Adrenal gland (tissue), 12 donors: ENCODE measurements around the gene CCDC120. TPM values are rescaled to one million over a fixed set of nuclear protein-coding genes. Genes with fewer than 3 reads are reported as not detected.

Source experiments
- DNase-seq, 7 donors: peaks; one replicate each; pipeline ENCODE4 v3.0.0-alpha.2; 2019 to 2020
- H3K27ac ChIP-seq, 5 donors: fragments of 200-600 bp; sonication (generic) in 4 of 5; 1 replicate in 3 of 5; 2 replicates in 2 of 5; pipeline versions ENCODE4 v1.5.1 to v1.8.0; 2016 to 2020; ENCODE audit warnings: mild to moderate bottlenecking in 1 of 5
- H3K27me3 ChIP-seq: fragments of 200-600 bp; 2 replicates; pipeline ENCODE4 v1.8.0; 2021
- H3K36me3 ChIP-seq, 2 donors: fragments of 200-600 bp; replicated peaks in 1 of 2; 1 replicate in 1 of 2; 2 replicates in 1 of 2; pipeline versions ENCODE4 v1.5.1 to v1.8.0; 2018 to 2022
- H3K4me1 ChIP-seq, 2 donors: fragments of 200-600 bp; replicated peaks in 1 of 2; 1 replicate in 1 of 2; 2 replicates in 1 of 2; pipeline versions ENCODE4 v1.5.1 to v1.8.0; 2018 to 2021
- H3K4me3 ChIP-seq, 4 donors: fragments of 200-600 bp; sonication (generic) in 3 of 4; one replicate each; pipeline ENCODE4 v1.5.1; 2016 to 2018
- H3K9me3 ChIP-seq, 3 donors: fragments of 200-600 bp; sonication (generic) in 1 of 3; replicated peaks in 1 of 3; 1 replicate in 2 of 3; 2 replicates in 1 of 3; pipeline versions ENCODE4 v1.5.1 to v1.8.0; 2016 to 2021
- POLR2A ChIP-seq, 2 donors: fragments of 450-650 bp; IDR thresholded peaks; one replicate each; pipeline ENCODE4 v1.6.1; 2017; ENCODE audit warnings: antibody characterized with exemption in 2 of 2, mild to moderate bottlenecking in 2 of 2, moderate library complexity in 1 of 2
- WGBS, 4 donors: extraction: QIAGEN DNeasy Blood & Tissue Kit in 2 of 4; methylation state at CpG; one replicate each; pipeline versions ENCODE4 v1.1.5 to v1.1.7; 2013 to 2017; 5-methylcytosine and 5-hydroxymethylcytosine counted together
- intact Hi-C, 2 donors: fragments of 100-400 bp; cut with DNase I; formaldehyde crosslinking; loops; one replicate each; pipeline versions ENCODE4 v1.14.1 to v1.15.0; 2022 to 2023
- polyA plus RNA-seq, 3 donors: library from polyadenylated mRNA; stranded (reverse); fragments of 200-250 nt in 2 of 3; fragments of 350-450 nt in 1 of 3; fragmentation: Illumina TruSeq in 1 of 3; extraction: RNeasy Lipid Tissue Mini Kit (QIAGEN cat#74804) in 1 of 3; gene quantifications; one replicate each; pipeline ENCODE4 v1.2.3, GENCODE V29; 2013 to 2014
- total RNA-seq, 9 donors: library from RNA; depleted of rRNA in 4 of 9; stranded (reverse); fragments of >200 nt in 4 of 9; fragments of 120-200 nt in 1 of 9; fragmentation: NEBNext Ultra II Directional in 1 of 9; extraction: Animal tissue kit (Norgen Biotek cat#: 25700) in 1 of 9; gene quantifications; one replicate each; pipeline versions ENCODE4 v1.1.0 to v1.2.4, GENCODE V29; 2013 to 2023
- TF ChIP-seq, protein P1 (sequence below), 6 experiments: fragments of 450-650 bp in 4 of 6; fragments of 200-600 bp in 2 of 6; sonication (generic) in 1 of 6; IDR thresholded peaks; 1 replicate in 5 of 6; 2 replicates in 1 of 6; pipeline versions ENCODE4 v1.5.1 to v1.8.0; 2016 to 2021; ENCODE audit warnings: antibody characterized with exemption in 6 of 6, mild to moderate bottlenecking in 2 of 6, moderate library complexity in 1 of 6
- donor health status: healthy with polysubstance abuse.
- donor health status: Bipolar disorder and iron deficiency.
- donor health status: DM: yes; HTN: yes; CAD: no.
- donor health status: DM: no; HTN: no; CAD: no.
- donor health status: DM: no; HTN: no; CAD: no.
- donor health status: DM: yes; HTN: yes; CAD: no.

CCDC120 gene
- total and polyA plus RNA-seq, 12 donors = 1.1 to 30.6 (median 2.8) TPM

DNA sequence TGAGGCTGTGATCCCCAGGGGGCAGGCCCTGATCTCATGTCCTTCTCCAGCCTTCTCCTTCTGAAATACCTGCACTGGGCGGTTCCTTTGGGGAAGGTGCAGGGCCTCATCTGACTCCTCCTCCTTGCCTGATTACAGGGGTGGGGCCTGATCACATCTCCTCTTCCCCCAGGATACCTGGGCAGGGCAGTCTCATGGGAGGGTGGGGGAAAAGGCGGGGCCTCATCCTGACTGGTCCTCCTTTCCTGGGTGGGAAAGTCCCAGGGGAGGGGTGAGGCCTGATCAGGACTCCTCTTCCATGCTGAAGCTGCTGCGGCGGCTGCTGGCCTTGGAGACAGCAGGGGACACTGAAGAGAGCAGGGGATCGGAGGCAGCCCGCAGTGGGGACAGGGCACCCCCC is 28.9 kb upstream of the CCDC120 start:
- intact Hi-C loops = no loop called here

DNA sequence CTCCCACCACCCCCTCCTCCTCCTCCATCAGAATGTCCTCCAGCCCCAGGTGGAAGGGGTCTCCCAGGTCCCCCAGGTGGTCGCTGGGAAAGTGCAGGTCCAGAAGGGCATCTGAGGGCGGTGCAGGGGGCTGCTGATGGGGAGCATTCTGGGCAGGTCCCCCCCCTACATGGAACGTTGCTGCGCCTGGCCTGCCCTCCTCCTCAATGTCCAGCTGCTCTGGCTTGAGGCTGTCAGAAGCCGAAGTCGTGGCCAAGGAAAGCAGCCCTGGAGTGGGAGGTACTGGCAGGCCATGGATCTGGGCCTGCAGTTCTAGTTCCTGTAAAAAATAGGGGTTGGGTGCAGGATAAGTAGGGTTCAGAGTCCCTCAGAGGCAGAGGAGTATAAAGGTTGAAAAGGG is 28.5 kb upstream of the CCDC120 start:
- H3K27me3 ChIP-seq = no peaks in the 10 kb centered on the region
- no peak overlapping the region for H3K4me3 ChIP-seq
- WGBS, 4 donors = 56 to 93% (median 75%) methylated on average over 2 to 6 of the region's 6 CpGs
- H3K4me1 ChIP-seq = peaks cover 5 to 6% of the 10 kb centered on the region in 2 donors
- TF ChIP-seq, protein P1, sequence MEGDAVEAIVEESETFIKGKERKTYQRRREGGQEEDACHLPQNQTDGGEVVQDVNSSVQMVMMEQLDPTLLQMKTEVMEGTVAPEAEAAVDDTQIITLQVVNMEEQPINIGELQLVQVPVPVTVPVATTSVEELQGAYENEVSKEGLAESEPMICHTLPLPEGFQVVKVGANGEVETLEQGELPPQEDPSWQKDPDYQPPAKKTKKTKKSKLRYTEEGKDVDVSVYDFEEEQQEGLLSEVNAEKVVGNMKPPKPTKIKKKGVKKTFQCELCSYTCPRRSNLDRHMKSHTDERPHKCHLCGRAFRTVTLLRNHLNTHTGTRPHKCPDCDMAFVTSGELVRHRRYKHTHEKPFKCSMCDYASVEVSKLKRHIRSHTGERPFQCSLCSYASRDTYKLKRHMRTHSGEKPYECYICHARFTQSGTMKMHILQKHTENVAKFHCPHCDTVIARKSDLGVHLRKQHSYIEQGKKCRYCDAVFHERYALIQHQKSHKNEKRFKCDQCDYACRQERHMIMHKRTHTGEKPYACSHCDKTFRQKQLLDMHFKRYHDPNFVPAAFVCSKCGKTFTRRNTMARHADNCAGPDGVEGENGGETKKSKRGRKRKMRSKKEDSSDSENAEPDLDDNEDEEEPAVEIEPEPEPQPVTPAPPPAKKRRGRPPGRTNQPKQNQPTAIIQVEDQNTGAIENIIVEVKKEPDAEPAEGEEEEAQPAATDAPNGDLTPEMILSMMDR (IDR thresholded peaks at IDR 0.05) = no peak
- no peak for TF ChIP-seq POLR2A (IDR thresholded peaks at IDR 0.05)
- H3K9me3 ChIP-seq = no peaks in the 10 kb centered on the region
- intact Hi-C loops = no loop called here
- H3K27ac ChIP-seq = peak overlapping the region in 1 of 5 donors; percentile 3
- peaks cover 0 to 42% of the 10 kb centered on the region in 2 donors for H3K36me3 ChIP-seq
- no peak for DNase-seq

More for the DNA sequence above, 28.9 kb upstream of the CCDC120 start:
- H3K27ac ChIP-seq = peak overlapping the region in 1 of 5 donors; percentile 3
- no peak overlapping the region for H3K4me3 ChIP-seq
- no peak for DNase-seq
- WGBS, 4 donors = 87 to 98% (median 89%) methylated on average over 4 to 6 of the region's 6 CpGs; no CpG with 5 or more reads in 1 of the 4 donors
- no peaks in the 10 kb centered on the region for H3K27me3 ChIP-seq
- peaks cover 5 to 6% of the 10 kb centered on the region in 2 donors for H3K4me1 ChIP-seq
- H3K36me3 ChIP-seq = peaks cover 0 to 42% of the 10 kb centered on the region in 2 donors
- no peak for TF ChIP-seq POLR2A (IDR thresholded peaks at IDR 0.05)
- TF ChIP-seq, protein P1 (IDR thresholded peaks at IDR 0.05) = no peak
- H3K9me3 ChIP-seq = no peaks in the 10 kb centered on the region

DNA sequence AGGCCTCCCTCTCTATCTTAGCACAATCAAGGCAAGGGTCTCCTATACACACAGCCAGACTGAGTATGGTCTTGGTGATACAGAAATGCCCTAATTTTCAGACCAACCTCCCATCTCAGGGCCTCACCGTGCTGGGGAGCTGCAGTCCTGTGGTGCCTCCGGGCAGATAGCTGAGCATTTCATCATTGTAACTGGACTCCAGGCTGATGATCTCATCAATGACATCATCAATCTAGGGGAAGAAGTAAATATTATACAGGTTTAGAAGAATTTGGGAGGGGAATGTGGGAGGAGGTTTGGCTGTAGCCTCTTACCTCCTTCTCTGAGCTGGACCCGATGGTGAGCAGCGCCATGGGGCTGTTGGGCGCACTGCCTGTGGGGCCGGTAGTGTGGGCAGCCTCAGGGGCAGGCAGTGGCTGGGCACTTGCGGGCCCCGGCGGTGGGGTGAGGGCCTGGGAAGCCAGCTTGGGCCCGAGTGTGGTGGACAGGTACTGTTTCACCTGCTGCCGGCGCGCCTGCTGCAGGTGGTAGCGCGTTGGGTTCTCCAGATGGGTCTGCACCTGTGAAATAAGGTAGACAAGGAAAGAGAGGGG is 20.8 kb upstream of the CCDC120 start:
- intact Hi-C loops = no loop called here
- no peaks in the 10 kb centered on the region for H3K27me3 ChIP-seq
- WGBS, 4 donors = 89 to 91% (median 90%) methylated on average over 8 to 15 of the region's 15 CpGs; no CpG with 5 or more reads in 1 of the 4 donors
- H3K36me3 ChIP-seq = peaks cover 0 to 50% of the 10 kb centered on the region in 2 donors
- H3K4me1 ChIP-seq = peaks cover 14% of the 10 kb centered on the region in 2 donors
- no peak overlapping the region for H3K4me3 ChIP-seq
- H3K9me3 ChIP-seq = no peaks in the 10 kb centered on the region
- TF ChIP-seq POLR2A (IDR thresholded peaks at IDR 0.05) = no peak
- TF ChIP-seq, protein P1 (IDR thresholded peaks at IDR 0.05) = no peak
- H3K27ac ChIP-seq = peak overlapping the region in 1 of 5 donors; percentile 99
- DNase-seq = no peak

DNA sequence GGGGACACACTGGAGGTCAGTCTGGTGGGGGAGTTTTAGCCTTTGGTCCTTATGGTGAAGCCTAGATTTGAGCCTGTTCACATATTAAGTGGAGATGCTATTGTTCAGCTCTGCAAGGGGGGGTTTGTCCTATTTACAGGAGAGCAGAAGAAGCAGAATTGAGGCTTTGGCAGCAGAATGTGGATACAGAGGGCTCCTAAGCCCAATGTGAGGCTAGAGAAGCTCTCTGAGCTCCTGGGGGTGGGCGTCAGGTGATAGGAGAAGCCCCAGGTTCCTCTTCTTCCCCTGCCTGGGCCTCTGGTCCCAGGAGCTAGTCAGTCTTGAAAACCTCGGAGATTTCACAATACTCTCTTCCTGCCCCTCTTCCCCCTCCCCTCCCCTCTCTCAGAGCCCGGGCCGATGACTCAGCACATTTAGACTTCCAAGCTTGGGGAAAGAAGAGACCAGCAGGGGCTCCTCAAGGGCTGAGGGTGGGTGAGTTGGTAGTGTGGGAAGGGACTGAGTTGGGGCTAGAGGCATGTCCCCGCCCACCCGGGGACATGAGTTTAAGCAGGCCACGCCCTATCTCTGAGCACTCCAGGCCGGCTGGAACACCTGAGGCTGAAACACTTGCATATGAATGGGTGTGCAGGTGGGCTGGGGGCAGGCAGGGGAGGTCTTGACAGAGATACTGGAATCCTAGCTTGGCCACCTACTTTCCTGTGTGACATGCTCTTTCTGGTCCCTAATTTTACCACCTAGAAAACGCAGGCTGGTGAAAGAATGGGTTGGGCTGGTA is 19.0 kb upstream of the CCDC120 start:
- H3K36me3 ChIP-seq = peaks cover 0 to 36% of the 10 kb centered on the region in 2 donors
- peaks cover 9% of the 10 kb centered on the region in 2 donors for H3K4me1 ChIP-seq
- WGBS, 4 donors = 0 to 28% (median 13%) methylated on average over 3 to 9 of the region's 9 CpGs
- H3K9me3 ChIP-seq = no peaks in the 10 kb centered on the region
- TF ChIP-seq POLR2A (IDR thresholded peaks at IDR 0.05) = peak in 1 of 2 donors; percentile 51
- TF ChIP-seq, protein P1 (IDR thresholded peaks at IDR 0.05) = peak in 1 of 6 experiments; percentile 24
- intact Hi-C loops = loop anchor here in 1 of 2 donors (10.0 kb wide), 1 partner anchor 65 kb away; the partner anchor contains the start of gene KCND1
- peak overlapping the region in 1 of 4 donors; percentile 82 for H3K4me3 ChIP-seq
- H3K27me3 ChIP-seq = no peaks in the 10 kb centered on the region
- peak; percentile 76 to 89 (median 85) for DNase-seq
- peak overlapping the region; percentile 62 to 99 (median 95) for H3K27ac ChIP-seq
